ENCODE measurements around the gene TTC28.

TTC28 gene

DNA sequence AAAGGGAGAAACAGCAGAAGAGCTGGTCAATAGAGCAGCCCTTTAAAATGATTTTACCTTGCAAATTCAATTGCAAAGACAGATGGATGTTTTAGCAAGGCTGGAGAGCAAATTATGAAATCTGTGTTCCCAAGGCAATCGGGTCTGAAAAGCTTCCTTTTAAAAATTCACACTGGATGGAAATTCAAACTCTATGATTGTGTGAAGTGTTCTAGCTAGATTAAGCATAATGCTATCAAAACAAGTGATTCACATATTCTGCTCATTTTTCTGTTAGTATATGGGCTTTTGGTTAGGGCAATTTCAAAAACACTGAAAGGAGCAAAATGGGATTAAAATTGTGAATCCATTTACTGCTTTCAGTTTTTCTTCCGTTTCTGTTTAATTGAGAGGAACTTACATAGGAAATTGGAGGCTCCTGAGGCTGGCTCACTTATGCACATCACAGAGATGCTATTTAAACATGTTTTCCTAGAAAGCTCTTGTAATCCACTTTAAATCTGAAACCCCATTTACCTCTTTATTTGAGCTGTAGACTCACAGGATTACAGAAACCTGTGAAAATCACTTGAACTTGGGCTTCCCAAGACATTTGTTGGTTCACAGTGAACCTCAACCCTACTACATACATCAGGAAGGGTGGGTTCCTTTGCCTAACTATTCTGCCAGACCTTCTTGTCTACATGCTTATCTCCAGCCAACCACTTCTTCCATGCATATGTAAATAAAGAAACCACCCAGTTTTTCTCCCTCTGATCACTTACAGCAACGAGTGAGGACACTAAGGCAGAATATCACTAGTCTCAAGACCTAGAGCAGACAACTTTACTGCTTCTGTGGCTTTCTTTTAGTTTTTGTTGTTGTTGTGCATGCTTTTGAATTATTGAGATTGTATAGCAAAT is 558.7 kb downstream of the TTC28 start:
- H3K4me3 ChIP-seq (ENCODE audit: low read length), result peak overlapping the region; percentile 17
- DNase-seq (ENCODE audit: low read depth), result no peak
- H3K27me3 ChIP-seq (replicated peaks; ENCODE audit: control insufficient read depth, insufficient read depth, low read length), result no peaks in the 10 kb centered on the region
- H3K9me3 ChIP-seq (ENCODE audit: control insufficient read depth, low read length), result no peaks in the 10 kb centered on the region
- H3K4me1 ChIP-seq (ENCODE audit: control insufficient read depth, insufficient read depth, low read length), result peaks cover 45% of the 10 kb centered on the region
- peak overlapping the region; percentile 35 for H3K9ac ChIP-seq (ENCODE audit: low read length)
- H3K36me3 ChIP-seq (ENCODE audit: control insufficient read depth, insufficient read depth, low read length, severe bottlenecking), result no peaks in the 10 kb centered on the region

DNA sequence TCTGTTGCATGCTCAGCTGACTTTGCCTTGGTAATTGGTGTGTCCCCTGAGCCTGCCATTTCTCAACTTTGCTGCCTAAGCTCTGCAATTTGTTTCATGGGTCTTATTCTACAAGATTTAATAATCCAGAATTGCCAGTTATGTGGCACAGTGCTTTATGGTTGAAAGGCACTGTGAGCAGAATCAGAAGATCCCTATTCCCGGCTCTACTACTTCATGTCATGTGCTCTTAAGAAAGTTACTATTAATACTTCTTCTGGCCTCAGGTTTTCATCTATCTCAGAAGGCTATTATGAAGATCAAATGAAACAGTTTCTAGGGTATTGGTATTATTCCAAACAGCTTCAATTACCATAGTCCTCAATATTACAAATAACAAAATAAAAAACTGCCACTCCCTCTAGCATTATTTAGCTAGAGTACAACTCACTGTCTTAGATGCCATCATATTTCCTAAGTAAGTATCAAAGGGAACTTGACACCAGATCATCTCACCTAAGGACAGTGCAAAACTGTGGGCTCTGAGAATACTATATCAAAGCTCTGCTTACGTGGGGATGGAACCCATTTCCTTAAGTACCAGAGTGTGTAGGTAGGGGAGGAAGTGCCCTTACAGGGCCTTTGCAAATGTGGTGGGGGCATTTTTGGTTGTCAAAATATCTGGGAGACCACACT is 560.5 kb downstream of the TTC28 start:
- Histone ChIP-seq H3K4me1 (ENCODE audit: control insufficient read depth, insufficient read depth, low read length) (peaks cover 50% of the 10 kb centered on the region), H3K36me3 (ENCODE audit: control insufficient read depth, insufficient read depth, low read length, severe bottlenecking) (no peaks in the 10 kb centered on the region), H3K27me3 (replicated peaks; ENCODE audit: control insufficient read depth, insufficient read depth, low read length) (no peaks in the 10 kb centered on the region), H3K9ac (ENCODE audit: low read length) (no peak overlapping the region), H3K4me3 (ENCODE audit: low read length) (no peak overlapping the region), H3K9me3 (ENCODE audit: control insufficient read depth, low read length) (no peaks in the 10 kb centered on the region)
- DNase-seq (ENCODE audit: low read depth), result no peak

DNA sequence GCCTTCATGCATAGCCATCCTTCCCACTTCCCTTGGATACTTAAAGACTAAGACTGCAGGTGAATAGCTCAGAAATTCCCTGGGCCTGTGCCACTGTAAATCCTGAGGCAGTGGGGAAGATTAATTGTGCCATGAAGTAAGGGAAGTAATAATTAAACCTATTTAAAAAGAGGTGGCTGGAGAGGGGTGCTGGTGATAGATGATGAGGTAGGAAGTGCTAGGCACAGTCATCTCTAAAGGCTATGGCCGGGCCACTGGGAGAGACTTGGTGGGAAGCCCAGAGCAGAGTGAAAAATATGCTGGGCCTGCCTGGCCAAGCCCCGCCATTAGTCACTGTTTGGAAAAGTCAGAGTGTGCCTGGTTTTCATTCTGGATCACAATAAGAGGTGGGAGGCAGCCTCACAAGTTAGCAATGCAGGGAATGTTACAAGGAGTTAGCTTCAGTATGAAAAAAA is 563.4 kb downstream of the TTC28 start:
- Histone ChIP-seq H3K27me3 (replicated peaks; ENCODE audit: control insufficient read depth, insufficient read depth, low read length) (no peaks in the 10 kb centered on the region), H3K36me3 (ENCODE audit: control insufficient read depth, insufficient read depth, low read length, severe bottlenecking) (no peaks in the 10 kb centered on the region), H3K9ac (ENCODE audit: low read length) (peak overlapping the region; percentile 63), H3K4me1 (ENCODE audit: control insufficient read depth, insufficient read depth, low read length) (peaks cover 71% of the 10 kb centered on the region), H3K9me3 (ENCODE audit: control insufficient read depth, low read length) (no peaks in the 10 kb centered on the region), H3K4me3 (ENCODE audit: low read length) (peak overlapping the region; percentile 12)
- DNase-seq (ENCODE audit: low read depth), result peak; percentile 90

DNA sequence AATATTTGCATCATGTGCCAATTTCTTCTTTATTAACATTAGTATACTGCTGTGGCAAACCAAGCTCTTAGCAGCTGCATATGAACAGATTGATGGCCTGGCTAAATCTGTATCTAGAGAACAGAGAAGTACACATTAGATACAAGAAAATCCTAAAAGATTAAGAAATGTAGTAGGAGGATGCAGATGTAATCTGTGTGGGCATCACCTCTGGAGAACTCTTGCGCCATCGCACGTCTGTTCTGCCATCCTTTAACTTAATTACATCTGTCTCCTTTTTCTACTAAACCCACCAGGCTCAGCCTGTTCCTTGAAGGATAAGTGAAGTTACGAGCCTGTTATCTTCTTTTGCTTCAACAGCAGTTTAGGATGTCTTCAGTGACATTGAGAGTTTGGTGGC is 564.2 kb downstream of the TTC28 start:
- H3K4me3 ChIP-seq (ENCODE audit: low read length), result no peak overlapping the region
- no peaks in the 10 kb centered on the region for H3K9me3 ChIP-seq (ENCODE audit: control insufficient read depth, low read length)
- no peaks in the 10 kb centered on the region for H3K36me3 ChIP-seq (ENCODE audit: control insufficient read depth, insufficient read depth, low read length, severe bottlenecking)
- H3K27me3 ChIP-seq (replicated peaks; ENCODE audit: control insufficient read depth, insufficient read depth, low read length), result no peaks in the 10 kb centered on the region
- peak; percentile 38 for DNase-seq (ENCODE audit: low read depth)
- H3K4me1 ChIP-seq (ENCODE audit: control insufficient read depth, insufficient read depth, low read length), result peaks cover 67% of the 10 kb centered on the region
- no peak overlapping the region for H3K9ac ChIP-seq (ENCODE audit: low read length)

DNA sequence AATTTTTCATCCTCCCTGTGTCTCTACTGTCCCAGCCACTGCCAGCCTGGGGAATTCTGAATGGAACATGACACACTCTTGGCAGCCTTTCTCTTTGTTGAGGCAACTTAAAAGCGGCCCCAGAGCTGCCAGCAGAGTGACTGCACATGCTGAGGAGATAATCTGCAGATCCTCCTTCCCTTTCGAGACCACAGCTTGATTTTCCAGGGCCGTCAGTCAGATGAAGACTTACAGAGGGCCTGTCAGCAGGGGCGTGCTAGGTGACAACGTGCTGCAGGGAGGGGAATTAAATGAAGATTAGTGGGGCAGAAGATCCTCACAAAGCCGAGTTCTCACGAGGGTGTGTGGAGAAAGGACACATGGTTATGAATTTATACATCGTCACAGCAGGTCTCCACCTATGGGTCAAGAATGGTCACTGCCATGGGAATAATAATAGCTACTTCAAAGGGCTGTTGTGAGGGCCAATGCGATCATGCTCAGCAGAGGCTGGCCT is 567.0 kb downstream of the TTC28 start:
- Histone ChIP-seq H3K4me3 (ENCODE audit: low read length) (peak overlapping the region; percentile 46), H3K27me3 (replicated peaks; ENCODE audit: control insufficient read depth, insufficient read depth, low read length) (no peaks in the 10 kb centered on the region), H3K36me3 (ENCODE audit: control insufficient read depth, insufficient read depth, low read length, severe bottlenecking) (peaks cover under 1% of the 10 kb centered on the region), H3K4me1 (ENCODE audit: control insufficient read depth, insufficient read depth, low read length) (peaks cover 46% of the 10 kb centered on the region), H3K9me3 (ENCODE audit: control insufficient read depth, low read length) (no peaks in the 10 kb centered on the region), H3K9ac (ENCODE audit: low read length) (peak overlapping the region; percentile 53)
- peak; percentile 39 for DNase-seq (ENCODE audit: low read depth)

DNA sequence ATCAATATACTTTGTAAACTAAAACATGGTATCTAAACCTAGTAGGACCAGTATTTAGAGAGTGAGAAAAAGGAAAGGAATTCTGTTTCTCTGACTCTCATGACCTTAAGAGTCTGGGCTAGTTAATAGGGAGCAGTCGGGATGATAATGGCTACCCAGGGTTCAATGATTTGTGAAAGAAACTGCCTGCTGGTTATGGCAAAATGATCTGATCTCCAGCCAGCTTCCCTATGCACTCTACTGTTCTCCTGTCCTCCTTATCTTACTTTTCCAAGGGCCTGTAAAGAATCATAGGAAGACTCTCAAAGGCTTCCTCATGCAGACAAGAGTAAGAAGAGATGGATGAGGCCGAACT is 567.5 kb downstream of the TTC28 start:
- no peaks in the 10 kb centered on the region for H3K27me3 ChIP-seq (replicated peaks; ENCODE audit: control insufficient read depth, insufficient read depth, low read length)
- peak overlapping the region; percentile 46 for H3K4me3 ChIP-seq (ENCODE audit: low read length)
- H3K9ac ChIP-seq (ENCODE audit: low read length), result peak overlapping the region; percentile 53
- DNase-seq (ENCODE audit: low read depth), result no peak
- H3K36me3 ChIP-seq (ENCODE audit: control insufficient read depth, insufficient read depth, low read length, severe bottlenecking), result peaks cover 5% of the 10 kb centered on the region
- no peaks in the 10 kb centered on the region for H3K9me3 ChIP-seq (ENCODE audit: control insufficient read depth, low read length)
- H3K4me1 ChIP-seq (ENCODE audit: control insufficient read depth, insufficient read depth, low read length), result peaks cover 42% of the 10 kb centered on the region

DNA sequence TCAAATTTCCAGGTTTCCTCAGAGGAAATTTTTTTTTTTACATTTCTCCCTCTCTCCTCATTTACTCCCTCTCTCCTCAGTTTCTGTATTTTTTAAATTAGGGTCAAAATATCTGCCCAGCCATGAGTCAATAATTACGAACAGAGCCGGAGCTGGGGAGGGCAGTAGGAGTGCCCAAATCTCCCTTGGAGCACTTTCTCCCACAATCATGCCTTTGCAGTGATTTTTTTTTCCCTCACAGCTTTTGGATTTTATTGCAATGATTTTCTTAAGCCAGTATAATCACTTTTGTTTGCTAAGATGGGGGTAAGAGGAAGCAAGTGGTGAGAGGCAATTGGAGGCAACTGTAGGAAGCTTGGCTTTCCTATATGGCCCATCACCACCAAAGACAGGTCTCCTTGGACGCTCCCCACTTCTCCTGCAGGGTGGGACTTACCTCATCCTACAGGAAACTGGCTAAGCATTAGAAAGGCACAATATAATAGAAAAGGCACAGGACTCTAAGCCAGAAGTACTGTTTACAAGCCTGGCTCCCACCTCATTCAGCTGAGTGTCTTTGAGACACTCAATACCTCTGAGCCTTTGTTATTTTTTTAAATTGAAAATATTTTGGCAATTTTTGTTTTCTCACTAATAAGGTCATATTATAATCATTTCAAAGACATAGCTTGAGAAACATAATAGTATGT is 568.0 kb downstream of the TTC28 start:
- Histone ChIP-seq H3K27me3 (replicated peaks; ENCODE audit: control insufficient read depth, insufficient read depth, low read length) (no peaks in the 10 kb centered on the region), H3K9ac (ENCODE audit: low read length) (peak overlapping the region; percentile 57), H3K36me3 (ENCODE audit: control insufficient read depth, insufficient read depth, low read length, severe bottlenecking) (peaks cover 10% of the 10 kb centered on the region), H3K4me3 (ENCODE audit: low read length) (peak overlapping the region; percentile 46), H3K9me3 (ENCODE audit: control insufficient read depth, low read length) (no peaks in the 10 kb centered on the region), H3K4me1 (ENCODE audit: control insufficient read depth, insufficient read depth, low read length) (peaks cover 37% of the 10 kb centered on the region)
- peak; percentile 57 for DNase-seq (ENCODE audit: low read depth)

DNA sequence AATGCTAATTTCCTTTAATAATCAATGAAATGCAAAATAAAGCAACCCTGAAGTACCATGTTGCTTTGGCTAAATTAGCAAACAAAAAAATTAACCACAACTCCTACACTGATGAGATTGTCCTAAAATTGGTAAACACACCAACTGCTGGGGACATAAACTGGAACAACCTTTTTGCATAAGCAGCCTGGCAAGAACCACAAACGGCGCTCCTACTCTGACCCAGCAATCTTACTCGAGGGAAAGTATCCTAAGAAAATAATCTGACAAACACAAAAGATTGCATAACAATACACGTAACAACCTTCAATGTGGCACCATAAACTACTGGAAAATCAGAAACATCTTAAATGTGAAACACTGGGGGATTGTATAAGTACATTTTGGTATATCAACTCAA is 570.8 kb downstream of the TTC28 start:
- no peak for DNase-seq (ENCODE audit: low read depth)
- Histone ChIP-seq H3K9me3 (ENCODE audit: control insufficient read depth, low read length) (no peaks in the 10 kb centered on the region), H3K9ac (ENCODE audit: low read length) (no peak overlapping the region), H3K36me3 (ENCODE audit: control insufficient read depth, insufficient read depth, low read length, severe bottlenecking) (peaks cover 20% of the 10 kb centered on the region), H3K4me1 (ENCODE audit: control insufficient read depth, insufficient read depth, low read length) (peaks cover 32% of the 10 kb centered on the region), H3K27me3 (replicated peaks; ENCODE audit: control insufficient read depth, insufficient read depth, low read length) (no peaks in the 10 kb centered on the region), H3K4me3 (ENCODE audit: low read length) (no peak overlapping the region)

DNA sequence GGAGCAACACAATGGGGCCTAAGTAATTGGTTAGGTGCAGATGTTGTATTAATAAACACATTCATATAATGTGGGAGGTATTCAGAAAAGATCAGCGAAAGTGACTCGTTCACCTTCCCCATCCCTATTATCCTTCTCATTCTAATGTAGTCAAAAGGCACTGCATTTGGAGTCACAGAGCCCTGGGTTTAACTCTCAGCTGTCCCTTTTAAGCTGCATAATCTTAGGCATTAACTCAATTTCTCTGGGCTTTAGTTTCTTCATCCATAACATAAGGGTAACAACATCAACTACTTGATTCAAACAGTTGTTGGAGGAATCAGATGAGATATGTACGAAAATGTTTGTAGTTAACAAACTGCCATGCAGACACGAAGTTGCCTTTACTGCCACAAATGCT is 573.0 kb downstream of the TTC28 start:
- DNase-seq (ENCODE audit: low read depth), result no peak
- Histone ChIP-seq H3K4me1 (ENCODE audit: control insufficient read depth, insufficient read depth, low read length) (peaks cover 26% of the 10 kb centered on the region), H3K36me3 (ENCODE audit: control insufficient read depth, insufficient read depth, low read length, severe bottlenecking) (peaks cover 20% of the 10 kb centered on the region), H3K9ac (ENCODE audit: low read length) (no peak overlapping the region), H3K9me3 (ENCODE audit: control insufficient read depth, low read length) (no peaks in the 10 kb centered on the region), H3K27me3 (replicated peaks; ENCODE audit: control insufficient read depth, insufficient read depth, low read length) (no peaks in the 10 kb centered on the region), H3K4me3 (ENCODE audit: low read length) (no peak overlapping the region)

DNA sequence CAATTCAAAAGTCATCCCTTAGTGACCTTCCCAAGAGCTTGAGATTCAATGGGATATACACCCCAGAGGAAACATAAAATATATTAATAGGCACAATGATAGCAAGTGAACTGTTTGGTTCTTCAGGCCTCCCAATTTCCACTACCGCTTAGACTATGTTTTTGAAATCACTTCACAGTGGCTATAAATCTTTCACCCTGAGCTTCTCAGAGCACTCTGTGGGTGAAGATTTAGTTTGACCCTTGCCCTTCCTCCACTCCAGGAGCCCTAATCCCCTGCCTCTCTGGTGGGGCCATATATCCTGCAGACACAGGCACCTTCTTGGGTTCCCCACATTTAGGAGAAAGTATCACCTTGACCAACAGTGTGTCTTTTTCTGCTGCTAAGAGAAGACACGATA is 573.7 kb downstream of the TTC28 start:
- H3K36me3 ChIP-seq (ENCODE audit: control insufficient read depth, insufficient read depth, low read length, severe bottlenecking), result peaks cover 20% of the 10 kb centered on the region
- H3K27me3 ChIP-seq (replicated peaks; ENCODE audit: control insufficient read depth, insufficient read depth, low read length), result no peaks in the 10 kb centered on the region
- DNase-seq (ENCODE audit: low read depth), result no peak

DNA sequence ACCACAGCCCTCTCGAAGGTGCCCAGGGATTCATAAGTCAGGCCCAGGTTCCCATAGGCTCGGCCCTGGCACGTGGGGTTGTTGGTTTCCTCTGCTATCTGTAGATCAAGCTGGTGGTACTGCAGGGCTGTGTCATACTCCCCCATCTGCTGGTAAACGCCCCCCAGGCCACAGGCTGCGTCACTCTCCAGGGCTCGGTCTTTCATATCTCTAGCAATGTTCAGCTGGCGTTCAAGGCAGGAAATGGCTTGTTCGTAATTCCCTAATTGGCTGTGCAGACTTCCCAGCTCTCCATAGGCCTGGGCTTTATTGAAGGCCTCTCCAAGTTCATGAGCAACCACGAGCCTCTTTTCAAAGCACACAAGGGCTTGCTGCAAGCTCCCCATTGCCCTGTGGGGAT is 574.2 kb downstream of the TTC28 start:
- no peak for DNase-seq (ENCODE audit: low read depth)
- Histone ChIP-seq H3K4me1 (ENCODE audit: control insufficient read depth, insufficient read depth, low read length) (peaks cover 18% of the 10 kb centered on the region), H3K36me3 (ENCODE audit: control insufficient read depth, insufficient read depth, low read length, severe bottlenecking) (peaks cover 20% of the 10 kb centered on the region), H3K9me3 (ENCODE audit: control insufficient read depth, low read length) (no peaks in the 10 kb centered on the region), H3K9ac (ENCODE audit: low read length) (no peak overlapping the region), H3K27me3 (replicated peaks; ENCODE audit: control insufficient read depth, insufficient read depth, low read length) (no peaks in the 10 kb centered on the region), H3K4me3 (ENCODE audit: low read length) (no peak overlapping the region)

More for the DNA sequence above, 573.7 kb downstream of the TTC28 start:
- H3K9ac ChIP-seq (ENCODE audit: low read length), result no peak overlapping the region
- H3K4me3 ChIP-seq (ENCODE audit: low read length), result no peak overlapping the region
- peaks cover 19% of the 10 kb centered on the region for H3K4me1 ChIP-seq (ENCODE audit: control insufficient read depth, insufficient read depth, low read length)
- no peaks in the 10 kb centered on the region for H3K9me3 ChIP-seq (ENCODE audit: control insufficient read depth, low read length)
